ENCODE results near the gene FNDC7. TPM values are rescaled to one million over a fixed set of nuclear protein-coding genes. Genes with fewer than 3 reads are reported as not detected.

The FNDC7 gene
- total and polyA plus RNA-seq, 10 of the 15 experiments (the other 5 are each of a cell fraction or from before 2014, with no cell fraction given) = not detected

- TF ChIP-seq, protein P1, sequence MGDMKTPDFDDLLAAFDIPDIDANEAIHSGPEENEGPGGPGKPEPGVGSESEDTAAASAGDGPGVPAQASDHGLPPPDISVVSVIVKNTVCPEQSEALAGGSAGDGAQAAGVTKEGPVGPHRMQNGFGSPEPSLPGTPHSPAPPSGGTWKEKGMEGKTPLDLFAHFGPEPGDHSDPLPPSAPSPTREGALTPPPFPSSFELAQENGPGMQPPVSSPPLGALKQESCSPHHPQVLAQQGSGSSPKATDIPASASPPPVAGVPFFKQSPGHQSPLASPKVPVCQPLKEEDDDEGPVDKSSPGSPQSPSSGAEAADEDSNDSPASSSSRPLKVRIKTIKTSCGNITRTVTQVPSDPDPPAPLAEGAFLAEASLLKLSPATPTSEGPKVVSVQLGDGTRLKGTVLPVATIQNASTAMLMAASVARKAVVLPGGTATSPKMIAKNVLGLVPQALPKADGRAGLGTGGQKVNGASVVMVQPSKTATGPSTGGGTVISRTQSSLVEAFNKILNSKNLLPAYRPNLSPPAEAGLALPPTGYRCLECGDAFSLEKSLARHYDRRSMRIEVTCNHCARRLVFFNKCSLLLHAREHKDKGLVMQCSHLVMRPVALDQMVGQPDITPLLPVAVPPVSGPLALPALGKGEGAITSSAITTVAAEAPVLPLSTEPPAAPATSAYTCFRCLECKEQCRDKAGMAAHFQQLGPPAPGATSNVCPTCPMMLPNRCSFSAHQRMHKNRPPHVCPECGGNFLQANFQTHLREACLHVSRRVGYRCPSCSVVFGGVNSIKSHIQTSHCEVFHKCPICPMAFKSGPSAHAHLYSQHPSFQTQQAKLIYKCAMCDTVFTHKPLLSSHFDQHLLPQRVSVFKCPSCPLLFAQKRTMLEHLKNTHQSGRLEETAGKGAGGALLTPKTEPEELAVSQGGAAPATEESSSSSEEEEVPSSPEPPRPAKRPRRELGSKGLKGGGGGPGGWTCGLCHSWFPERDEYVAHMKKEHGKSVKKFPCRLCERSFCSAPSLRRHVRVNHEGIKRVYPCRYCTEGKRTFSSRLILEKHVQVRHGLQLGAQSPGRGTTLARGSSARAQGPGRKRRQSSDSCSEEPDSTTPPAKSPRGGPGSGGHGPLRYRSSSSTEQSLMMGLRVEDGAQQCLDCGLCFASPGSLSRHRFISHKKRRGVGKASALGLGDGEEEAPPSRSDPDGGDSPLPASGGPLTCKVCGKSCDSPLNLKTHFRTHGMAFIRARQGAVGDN (IDR thresholded peaks at IDR 0.05) = peak; percentile 45; the same call in 1 of the 2 replicates
- TF ChIP-seq POLR2A (IDR thresholded peaks at IDR 0.05; ENCODE audit: low read depth, low read length) = peak; percentile 99
- no peak for TF ChIP-seq PRDM15 (CRISPR knock-in tag; IDR thresholded peaks at IDR 0.05)
- no peak for TF ChIP-seq ATF2 (IDR thresholded peaks at IDR 0.05; ENCODE audit: low read length)
- peak; percentile 97 for TF ChIP-seq PML (IDR thresholded peaks at IDR 0.05; ENCODE audit: low read length)
- peak; percentile 65 for TF ChIP-seq CHD2 (IDR thresholded peaks at IDR 0.05; ENCODE audit: borderline replicate concordance, low read depth, low read length)
- TF ChIP-seq ELK1 (IDR thresholded peaks at IDR 0.05; ENCODE audit: low read depth, low read length) = 0 out of 2 replicates have a peak, but pooled peaks have one; percentile 53
- TF ChIP-seq SMC3 (IDR thresholded peaks at IDR 0.05; ENCODE audit: borderline replicate concordance, low read length) = no peak
- no peak for TF ChIP-seq FOXM1 (IDR thresholded peaks at IDR 0.05; ENCODE audit: low read depth, low read length)
- no peak for TF ChIP-seq FOS (IDR thresholded peaks at IDR 0.05; ENCODE audit: borderline replicate concordance, extremely low read depth, insufficient read length)
- 0 out of 2 replicates have a peak, but pooled peaks have one; percentile 24 for TF ChIP-seq RCOR1 (conservative IDR thresholded peaks at IDR 0.05; ENCODE audit: low read depth, low read length)
- TF ChIP-seq, protein P2, sequence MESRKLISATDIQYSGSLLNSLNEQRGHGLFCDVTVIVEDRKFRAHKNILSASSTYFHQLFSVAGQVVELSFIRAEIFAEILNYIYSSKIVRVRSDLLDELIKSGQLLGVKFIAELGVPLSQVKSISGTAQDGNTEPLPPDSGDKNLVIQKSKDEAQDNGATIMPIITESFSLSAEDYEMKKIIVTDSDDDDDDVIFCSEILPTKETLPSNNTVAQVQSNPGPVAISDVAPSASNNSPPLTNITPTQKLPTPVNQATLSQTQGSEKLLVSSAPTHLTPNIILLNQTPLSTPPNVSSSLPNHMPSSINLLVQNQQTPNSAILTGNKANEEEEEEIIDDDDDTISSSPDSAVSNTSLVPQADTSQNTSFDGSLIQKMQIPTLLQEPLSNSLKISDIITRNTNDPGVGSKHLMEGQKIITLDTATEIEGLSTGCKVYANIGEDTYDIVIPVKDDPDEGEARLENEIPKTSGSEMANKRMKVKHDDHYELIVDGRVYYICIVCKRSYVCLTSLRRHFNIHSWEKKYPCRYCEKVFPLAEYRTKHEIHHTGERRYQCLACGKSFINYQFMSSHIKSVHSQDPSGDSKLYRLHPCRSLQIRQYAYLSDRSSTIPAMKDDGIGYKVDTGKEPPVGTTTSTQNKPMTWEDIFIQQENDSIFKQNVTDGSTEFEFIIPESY (IDR thresholded peaks at IDR 0.05) = no peak
- no peak for TF ChIP-seq BCL11A (IDR thresholded peaks at IDR 0.05; ENCODE audit: low read depth, low read length)
- TF ChIP-seq SREBF2 (IDR thresholded peaks at IDR 0.05; ENCODE audit: low read length) = no peak
- TF ChIP-seq NFIC (IDR thresholded peaks at IDR 0.05; ENCODE audit: low read depth, low read length) = no peak
- no peak for TF ChIP-seq RAD51 (IDR thresholded peaks at IDR 0.05)
- TF ChIP-seq SMAD1 (IDR thresholded peaks at IDR 0.05; ENCODE audit: low read depth, partially characterized antibody) = no peak
- no peak for TF ChIP-seq RFX5 (IDR thresholded peaks at IDR 0.05; ENCODE audit: low read depth, low read length)
Measured at GRCh38 chr1:108691942-108692723, 20.6 kb upstream of the FNDC7 start, which contains the start of gene PRPF38B (continued).
